Measurements from ENCODE around the gene PLA2G1B. TPM values are rescaled to one million over a fixed set of nuclear protein-coding genes. Genes with fewer than 3 reads are reported as not detected.

Gene PLA2G1B
- total RNA-seq, 1 donor from 2014 or later, result 0.42 TPM

DNA sequence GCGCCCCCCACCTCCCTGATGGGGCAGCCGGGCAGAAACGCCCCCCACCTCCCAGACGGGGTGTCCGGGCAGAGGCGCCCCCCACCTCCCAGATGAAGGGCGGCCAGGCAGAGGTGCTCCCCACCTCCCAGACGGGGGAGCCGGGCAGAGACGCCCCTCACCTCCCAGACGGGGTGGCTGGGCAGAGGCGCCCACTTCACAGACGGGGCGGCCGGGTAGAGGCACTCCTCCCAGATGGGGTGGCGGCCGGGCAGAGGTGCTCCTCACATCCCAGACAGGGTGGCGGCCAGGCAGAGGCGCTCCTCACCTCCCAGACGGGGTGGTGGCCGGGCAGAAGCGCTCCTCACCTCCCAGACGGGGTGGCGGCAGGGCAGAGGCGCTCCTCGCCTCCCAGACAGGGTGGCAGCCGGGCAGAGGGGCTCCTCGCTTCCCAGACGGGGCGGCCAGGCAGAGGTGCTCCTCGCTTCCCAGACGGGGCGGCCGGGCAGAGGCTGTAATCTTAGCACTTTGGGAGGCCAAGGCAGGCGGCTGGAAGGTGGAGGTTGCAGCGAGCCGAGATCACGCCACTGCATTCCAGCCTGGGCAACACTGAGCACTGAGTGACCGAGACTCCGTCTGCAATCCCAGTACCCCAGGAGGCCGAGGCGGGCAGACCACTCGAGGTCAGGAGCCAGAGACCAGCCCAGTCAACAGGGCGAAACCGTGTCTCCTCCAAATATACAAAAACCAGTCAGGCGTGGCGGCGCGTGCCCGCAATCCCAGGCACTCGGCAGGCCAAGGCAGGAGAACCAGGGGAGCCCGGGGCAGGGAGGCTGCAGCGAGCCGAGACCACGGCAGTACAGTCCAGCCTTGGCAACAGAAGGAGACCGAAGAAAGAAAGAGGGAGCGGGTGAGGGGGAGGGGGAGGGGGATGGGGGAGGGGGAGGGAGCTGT, 49.2 kb downstream of the PLA2G1B start:
- Mint-ChIP-seq H3K4me1 (ENCODE audit: low read depth) (peaks cover 2% of the 10 kb centered on the region), H3K9me3 (ENCODE audit: low read depth) (no peaks in the 10 kb centered on the region), H3K27me3 (ENCODE audit: low read depth) (no peaks in the 10 kb centered on the region), H3K36me3 (ENCODE audit: low read depth) (no peaks in the 10 kb centered on the region), H3K4me3 (ENCODE audit: unreplicated experiment) (no peak overlapping the region), H3K27ac (ENCODE audit: unreplicated experiment) (no peak overlapping the region)
- no peak for DNase-seq (ENCODE audit: low spot score)
- TF ChIP-seq, protein P1, sequence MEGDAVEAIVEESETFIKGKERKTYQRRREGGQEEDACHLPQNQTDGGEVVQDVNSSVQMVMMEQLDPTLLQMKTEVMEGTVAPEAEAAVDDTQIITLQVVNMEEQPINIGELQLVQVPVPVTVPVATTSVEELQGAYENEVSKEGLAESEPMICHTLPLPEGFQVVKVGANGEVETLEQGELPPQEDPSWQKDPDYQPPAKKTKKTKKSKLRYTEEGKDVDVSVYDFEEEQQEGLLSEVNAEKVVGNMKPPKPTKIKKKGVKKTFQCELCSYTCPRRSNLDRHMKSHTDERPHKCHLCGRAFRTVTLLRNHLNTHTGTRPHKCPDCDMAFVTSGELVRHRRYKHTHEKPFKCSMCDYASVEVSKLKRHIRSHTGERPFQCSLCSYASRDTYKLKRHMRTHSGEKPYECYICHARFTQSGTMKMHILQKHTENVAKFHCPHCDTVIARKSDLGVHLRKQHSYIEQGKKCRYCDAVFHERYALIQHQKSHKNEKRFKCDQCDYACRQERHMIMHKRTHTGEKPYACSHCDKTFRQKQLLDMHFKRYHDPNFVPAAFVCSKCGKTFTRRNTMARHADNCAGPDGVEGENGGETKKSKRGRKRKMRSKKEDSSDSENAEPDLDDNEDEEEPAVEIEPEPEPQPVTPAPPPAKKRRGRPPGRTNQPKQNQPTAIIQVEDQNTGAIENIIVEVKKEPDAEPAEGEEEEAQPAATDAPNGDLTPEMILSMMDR (IDR thresholded peaks at IDR 0.05), result no peak

DNA sequence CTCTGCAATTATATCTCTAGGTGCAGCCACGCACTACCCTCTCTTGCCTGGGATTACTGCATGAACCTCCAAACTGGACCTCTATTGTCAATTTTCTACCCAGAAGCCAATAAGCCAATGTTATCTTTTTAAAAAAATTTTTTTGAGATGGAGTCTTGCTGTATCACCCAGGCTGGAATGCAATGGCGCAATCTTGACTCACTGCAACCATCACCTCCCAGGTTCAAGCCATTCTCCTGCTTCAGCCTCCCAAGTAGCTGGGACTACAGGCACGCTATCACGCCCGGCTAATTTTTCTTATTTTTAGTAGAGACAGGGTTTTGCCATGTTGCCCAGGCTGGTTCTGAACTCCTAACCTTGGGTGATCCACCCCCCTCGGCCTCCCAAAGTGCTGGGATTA, 50.8 kb downstream of the PLA2G1B start:
- Mint-ChIP-seq H3K36me3 (ENCODE audit: low read depth) (no peaks in the 10 kb centered on the region), H3K27ac (ENCODE audit: unreplicated experiment) (no peak overlapping the region), H3K9me3 (ENCODE audit: low read depth) (no peaks in the 10 kb centered on the region), H3K27me3 (ENCODE audit: low read depth) (no peaks in the 10 kb centered on the region), H3K4me3 (ENCODE audit: unreplicated experiment) (no peak overlapping the region), H3K4me1 (ENCODE audit: low read depth) (no peaks in the 10 kb centered on the region)
- TF ChIP-seq, protein P1 (IDR thresholded peaks at IDR 0.05), result no peak
- no peak for DNase-seq (ENCODE audit: low spot score)

Other genes with a start within 250 kb of the PLA2G1B start
- gene RAB35, start 211.0 kb downstream of the PLA2G1B start, total RNA-seq, result 37.2 to 49.6 TPM (median 44.4 TPM) in 3 replicates
- 92.3 to 137 TPM (median 97.5 TPM) in 3 replicates for gene GCN1, start 133.1 kb downstream of the PLA2G1B start, total RNA-seq
- gene RPLP0, start 126.7 kb downstream of the PLA2G1B start, total RNA-seq, result 1,691 to 2,186 TPM (median 1,706 TPM) in 3 replicates
- gene PXN, start 62.0 kb downstream of the PLA2G1B start, total RNA-seq, result 68.1 to 79.5 TPM (median 70.5 TPM) in 3 replicates
- gene RNU4-2, start 35.9 kb downstream of the PLA2G1B start, total RNA-seq, result 4,282 to 4,899 TPM (median 4,793 TPM) in 3 replicates
- 1,613 to 1,880 TPM (median 1,738 TPM) in 3 replicates for gene RNU4-1, start 34.5 kb downstream of the PLA2G1B start, total RNA-seq
- 2.2 to 2.4 TPM (median 2.2 TPM) in 3 replicates for gene SIRT4, start 25.5 kb downstream of the PLA2G1B start, total RNA-seq
- 2.5 to 2.8 TPM (median 2.6 TPM) in 3 replicates for gene MSI1, start 41.4 kb upstream of the PLA2G1B start, total RNA-seq
- 299 to 302 TPM (median 300 TPM) in 3 replicates for gene COX6A1, start 110.3 kb upstream of the PLA2G1B start, total RNA-seq
- 26.3 to 32.3 TPM (median 27.1 TPM) in 3 replicates for gene TRIAP1, start 118.6 kb upstream of the PLA2G1B start, total RNA-seq
- 17.6 to 18.8 TPM (median 18.0 TPM) in 3 replicates for gene GATC, start 118.7 kb upstream of the PLA2G1B start, total RNA-seq
- gene SRSF9, start 142.0 kb upstream of the PLA2G1B start, total RNA-seq, result 108 to 150 TPM (median 113 TPM) in 3 replicates
- gene DYNLL1, start 168.3 kb upstream of the PLA2G1B start, total RNA-seq, result 317 to 550 TPM (median 322 TPM) in 3 replicates
- 16.2 to 22.9 TPM (median 19.8 TPM) in 3 replicates for gene COQ5, start 201.4 kb upstream of the PLA2G1B start, total RNA-seq
- 136 to 138 TPM (median 136 TPM) in 3 replicates for gene RNF10, start 206.6 kb upstream of the PLA2G1B start, total RNA-seq